ENCODE results near the gene SOS1. TPM values are rescaled to one million over a fixed set of nuclear protein-coding genes. Genes with fewer than 3 reads are reported as not detected.
"Not testable (repeated sequence)": the region's sequence is repeated elsewhere in the genome, so short reads cannot be mapped to it uniquely, and the experiment has no call there.

The SOS1 gene
- total RNA-seq, 1 donor from 2014 or later: 44.0 TPM

DNA sequence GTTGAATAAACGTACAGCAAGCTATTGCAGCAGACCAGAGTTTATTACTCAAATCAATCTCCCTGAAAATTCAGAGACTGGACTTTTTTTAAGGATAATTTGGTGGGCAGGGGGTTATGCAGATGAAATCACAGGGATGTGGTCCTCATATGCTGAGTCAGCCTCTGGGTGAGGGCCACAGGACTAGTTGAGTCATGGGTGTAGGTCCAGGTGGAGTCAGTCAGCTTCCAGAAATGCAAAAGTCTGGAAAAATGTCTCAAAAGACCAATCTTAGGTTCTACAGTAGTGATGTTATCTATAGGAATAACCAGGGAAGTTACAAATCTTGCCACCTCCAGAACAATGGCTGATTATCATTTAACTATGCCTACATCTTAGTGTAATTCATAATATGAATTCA, 180.1 kb downstream of the SOS1 start:
- FAIRE-seq: no peak

GRCh38 chr2:38937548-38937947, 183.3 kb downstream of the SOS1 start:
- Mint-ChIP-seq H3K4me3 (ENCODE audit: unreplicated experiment) (no peak overlapping the region), H3K9me3 (ENCODE audit: unreplicated experiment) (no peaks in the 10 kb centered on the region), H3K27me3 (ENCODE audit: low read depth, unreplicated experiment) (no peaks in the 10 kb centered on the region), H3K4me1 (ENCODE audit: low read depth, unreplicated experiment) (peaks cover 21% of the 10 kb centered on the region), H3K27ac (ENCODE audit: unreplicated experiment) (no peak overlapping the region), H3K36me3 (ENCODE audit: low read depth, unreplicated experiment) (no peaks in the 10 kb centered on the region)
- Histone ChIP-seq H3K9ac (ENCODE audit: low read length) (no peak overlapping the region), H3K27ac (ENCODE audit: low read depth, low read length) (no peak overlapping the region), H3K4me1 (ENCODE audit: insufficient read depth, low read length) (no peaks in the 10 kb centered on the region), H3K27me3 (ENCODE audit: insufficient read depth, low read length) (no peaks in the 10 kb centered on the region), H3K4me2 (ENCODE audit: low read length) (no peak overlapping the region), H3K79me2 (ENCODE audit: insufficient read depth, low read length) (no peaks in the 10 kb centered on the region), H2AFZ (ENCODE audit: low read depth, low read length) (no peak overlapping the region), H3K4me3 (ENCODE audit: insufficient read depth, low read depth, low read length) (no peak overlapping the region), H3K9me3 (ENCODE audit: insufficient read depth, low read depth, low read length) (no peaks in the 10 kb centered on the region), H3K36me3 (ENCODE audit: insufficient read depth, low read length) (no peaks in the 10 kb centered on the region), H4K20me1 (ENCODE audit: insufficient read depth, low read length) (no peaks in the 10 kb centered on the region)
- FAIRE-seq (no peak), DNase-seq (ENCODE audit: low read depth) (no peak)
- no peak for TF ChIP-seq EZH2 (IDR thresholded peaks at IDR 0.05; ENCODE audit: insufficient read depth, low read length)
- TF ChIP-seq CTCF (IDR thresholded peaks at IDR 0.05; ENCODE audit: insufficient read depth, low read depth, low read length): no peak

More for the DNA sequence above, 180.1 kb downstream of the SOS1 start:
- H3K9me3 ChIP-seq (ENCODE audit: insufficient read depth, low read depth, low read length): no peaks in the 10 kb centered on the region
- Mint-ChIP-seq H3K4me3 (ENCODE audit: unreplicated experiment) (no peak overlapping the region), H3K4me1 (ENCODE audit: low read depth, unreplicated experiment) (peaks cover 27% of the 10 kb centered on the region), H3K36me3 (ENCODE audit: low read depth, unreplicated experiment) (no peaks in the 10 kb centered on the region), H3K27me3 (ENCODE audit: low read depth, unreplicated experiment) (no peaks in the 10 kb centered on the region), H3K27ac (ENCODE audit: unreplicated experiment) (peak overlapping the region; percentile 1), H3K9me3 (ENCODE audit: unreplicated experiment) (no peaks in the 10 kb centered on the region)
- no peak overlapping the region for H3K27ac ChIP-seq (ENCODE audit: low read depth, low read length)
- TF ChIP-seq EZH2 (IDR thresholded peaks at IDR 0.05; ENCODE audit: insufficient read depth, low read length) (no peak), CTCF (IDR thresholded peaks at IDR 0.05; ENCODE audit: insufficient read depth, low read depth, low read length) (no peak)
- no peaks in the 10 kb centered on the region for H3K79me2 ChIP-seq (ENCODE audit: insufficient read depth, low read length)
- no peak overlapping the region for H3K9ac ChIP-seq (ENCODE audit: low read length)
- no peaks in the 10 kb centered on the region for H3K27me3 ChIP-seq (ENCODE audit: insufficient read depth, low read length)
- DNase-seq (ENCODE audit: low read depth): peak; percentile 11
- no peaks in the 10 kb centered on the region for H3K36me3 ChIP-seq (ENCODE audit: insufficient read depth, low read length)
- H3K4me1 ChIP-seq (ENCODE audit: insufficient read depth, low read length): no peaks in the 10 kb centered on the region
- no peak overlapping the region for H3K4me2 ChIP-seq (ENCODE audit: low read length)
- H2AFZ ChIP-seq (ENCODE audit: low read depth, low read length): no peak overlapping the region
- H4K20me1 ChIP-seq (ENCODE audit: insufficient read depth, low read length): no peaks in the 10 kb centered on the region
- H3K4me3 ChIP-seq (ENCODE audit: insufficient read depth, low read depth, low read length): no peak overlapping the region

GRCh38 chr2:38936516-38936915, 184.3 kb downstream of the SOS1 start:
- not testable (repeated sequence) for H3K27ac ChIP-seq (ENCODE audit: low read depth, low read length); H3K9me3 ChIP-seq (ENCODE audit: insufficient read depth, low read depth, low read length); H3K27me3 Mint-ChIP-seq (ENCODE audit: low read depth, unreplicated experiment); H4K20me1 ChIP-seq (ENCODE audit: insufficient read depth, low read length); FAIRE-seq; H2AFZ ChIP-seq (ENCODE audit: low read depth, low read length); H3K27ac Mint-ChIP-seq (ENCODE audit: unreplicated experiment); H3K9me3 Mint-ChIP-seq (ENCODE audit: unreplicated experiment); H3K36me3 Mint-ChIP-seq (ENCODE audit: low read depth, unreplicated experiment); H3K4me2 ChIP-seq (ENCODE audit: low read length); H3K79me2 ChIP-seq (ENCODE audit: insufficient read depth, low read length); H3K27me3 ChIP-seq (ENCODE audit: insufficient read depth, low read length); H3K4me1 ChIP-seq (ENCODE audit: insufficient read depth, low read length); H3K4me3 Mint-ChIP-seq (ENCODE audit: unreplicated experiment); H3K36me3 ChIP-seq (ENCODE audit: insufficient read depth, low read length); H3K9ac ChIP-seq (ENCODE audit: low read length); DNase-seq (ENCODE audit: low read depth); H3K4me3 ChIP-seq (ENCODE audit: insufficient read depth, low read depth, low read length)
- H3K4me1 Mint-ChIP-seq (ENCODE audit: low read depth, unreplicated experiment): peaks cover 21% of the 10 kb centered on the region
